ENCODE measurements around the gene SHF.

- TF ChIP-seq CTCF (conservative IDR thresholded peaks at IDR 0.05; ENCODE audit: low read length) (no peak), EZH2phosphoT487 (IDR thresholded peaks at IDR 0.05; ENCODE audit: borderline replicate concordance) (no peak)
Observed at GRCh38 chr15:45180648-45181436, 6.9 kb downstream of the SHF start.

Data from Loucy (cell line).